ENCODE data around the gene PHF21A. TPM values are rescaled to one million over a fixed set of nuclear protein-coding genes. Genes with fewer than 3 reads are reported as not detected.

PHF21A gene
- total RNA-seq, 1 donor from 2014 or later: 69.3 TPM

DNA sequence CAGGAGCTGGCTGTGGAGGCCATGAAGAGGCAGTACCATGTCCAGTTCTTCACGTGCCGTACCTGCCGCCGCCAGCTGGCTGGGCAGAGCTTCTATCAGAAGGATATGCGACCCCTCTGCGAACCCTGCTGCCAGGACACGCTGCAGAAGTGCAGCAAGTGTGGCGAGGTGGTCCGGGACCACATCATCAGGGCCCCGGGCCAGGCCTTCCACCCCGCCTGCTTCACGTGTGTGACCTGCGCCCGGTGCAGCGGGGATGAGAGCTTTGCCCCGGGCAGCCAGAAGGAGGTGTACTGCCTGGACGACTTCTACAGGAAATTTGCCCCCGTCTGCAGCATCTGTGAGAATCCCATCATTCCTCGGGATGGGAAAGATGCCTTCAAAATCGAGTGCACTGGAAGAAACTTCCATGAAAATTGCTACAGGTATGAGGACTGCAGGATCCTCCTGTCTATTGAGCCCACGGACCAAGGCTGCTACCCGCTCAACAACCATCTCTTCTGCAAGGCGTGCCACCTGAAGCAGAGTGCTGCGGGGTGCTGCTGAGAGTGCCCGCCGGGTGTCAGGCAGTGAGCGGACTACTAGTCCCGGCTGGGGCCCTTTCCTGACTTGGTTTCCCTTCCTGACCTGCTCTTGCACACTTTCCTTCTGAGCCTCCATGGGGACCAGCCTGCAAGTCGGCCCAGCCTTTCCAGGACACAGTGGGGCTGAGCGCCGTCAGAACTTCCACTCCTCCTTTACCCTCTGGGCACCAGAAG lies 22.0 kb upstream of the PHF21A start:
- Histone ChIP-seq H3K4me3 (ENCODE audit: insufficient read depth, low read depth, low read length) (no peak overlapping the region), H3K4me1 (ENCODE audit: insufficient read depth, low read length) (no peaks in the 10 kb centered on the region), H3K27me3 (ENCODE audit: insufficient read depth, low read length) (peaks cover 2% of the 10 kb centered on the region), H2AFZ (ENCODE audit: low read depth, low read length) (no peak overlapping the region), H3K27ac (ENCODE audit: low read depth, low read length) (no peak overlapping the region), H4K20me1 (ENCODE audit: insufficient read depth, low read length) (no peaks in the 10 kb centered on the region), H3K9me3 (ENCODE audit: insufficient read depth, low read depth, low read length) (no peaks in the 10 kb centered on the region), H3K4me2 (ENCODE audit: low read length) (no peak overlapping the region), H3K9ac (ENCODE audit: low read length) (no peak overlapping the region), H3K79me2 (ENCODE audit: insufficient read depth, low read length) (no peaks in the 10 kb centered on the region), H3K36me3 (ENCODE audit: insufficient read depth, low read length) (no peaks in the 10 kb centered on the region)
- H3K4me3 Mint-ChIP-seq (ENCODE audit: unreplicated experiment): no peak overlapping the region
- no peaks in the 10 kb centered on the region for H3K9me3 Mint-ChIP-seq (ENCODE audit: unreplicated experiment)
- no peak overlapping the region for H3K27ac Mint-ChIP-seq (ENCODE audit: unreplicated experiment)
- H3K4me1 Mint-ChIP-seq (ENCODE audit: low read depth, unreplicated experiment): no peaks in the 10 kb centered on the region
- FAIRE-seq (no peak), DNase-seq (ENCODE audit: low read depth) (no peak)
- H3K36me3 Mint-ChIP-seq (ENCODE audit: low read depth, unreplicated experiment): no peaks in the 10 kb centered on the region
- H3K27me3 Mint-ChIP-seq (ENCODE audit: low read depth, unreplicated experiment): peaks cover 10% of the 10 kb centered on the region
- no peak for TF ChIP-seq EZH2 (IDR thresholded peaks at IDR 0.05; ENCODE audit: insufficient read depth, low read length)
- TF ChIP-seq CTCF (IDR thresholded peaks at IDR 0.05; ENCODE audit: insufficient read depth, low read depth, low read length): no peak

- no peaks in the 10 kb centered on the region for H3K36me3 ChIP-seq (ENCODE audit: insufficient read depth, low read length)
- no peak overlapping the region for H3K27ac Mint-ChIP-seq (ENCODE audit: unreplicated experiment)
- H3K9me3 ChIP-seq (ENCODE audit: insufficient read depth, low read depth, low read length): no peaks in the 10 kb centered on the region
- no peaks in the 10 kb centered on the region for H4K20me1 ChIP-seq (ENCODE audit: insufficient read depth, low read length)
- no peak overlapping the region for H2AFZ ChIP-seq (ENCODE audit: low read depth, low read length)
- DNase-seq (ENCODE audit: low read depth) (no peak), FAIRE-seq (no peak)
- no peaks in the 10 kb centered on the region for H3K79me2 ChIP-seq (ENCODE audit: insufficient read depth, low read length)
- no peaks in the 10 kb centered on the region for H3K4me1 Mint-ChIP-seq (ENCODE audit: low read depth, unreplicated experiment)
- H3K36me3 Mint-ChIP-seq (ENCODE audit: low read depth, unreplicated experiment): no peaks in the 10 kb centered on the region
- H3K9ac ChIP-seq (ENCODE audit: low read length): no peak overlapping the region
- no peak overlapping the region for H3K4me3 Mint-ChIP-seq (ENCODE audit: unreplicated experiment)
- peaks cover 10% of the 10 kb centered on the region for H3K27me3 Mint-ChIP-seq (ENCODE audit: low read depth, unreplicated experiment)
- H3K27me3 ChIP-seq (ENCODE audit: insufficient read depth, low read length): peaks cover 2% of the 10 kb centered on the region
- H3K4me2 ChIP-seq (ENCODE audit: low read length): no peak overlapping the region
- TF ChIP-seq EZH2 (IDR thresholded peaks at IDR 0.05; ENCODE audit: insufficient read depth, low read length) (no peak), CTCF (IDR thresholded peaks at IDR 0.05; ENCODE audit: insufficient read depth, low read depth, low read length) (no peak)
- H3K4me3 ChIP-seq (ENCODE audit: insufficient read depth, low read depth, low read length): no peak overlapping the region
- no peaks in the 10 kb centered on the region for H3K9me3 Mint-ChIP-seq (ENCODE audit: unreplicated experiment)
- no peaks in the 10 kb centered on the region for H3K4me1 ChIP-seq (ENCODE audit: insufficient read depth, low read length)
- H3K27ac ChIP-seq (ENCODE audit: low read depth, low read length): no peak overlapping the region
These were observed 21.3 kb upstream of the PHF21A start for GRCh38 chr11:46142561-46142960.

DNA sequence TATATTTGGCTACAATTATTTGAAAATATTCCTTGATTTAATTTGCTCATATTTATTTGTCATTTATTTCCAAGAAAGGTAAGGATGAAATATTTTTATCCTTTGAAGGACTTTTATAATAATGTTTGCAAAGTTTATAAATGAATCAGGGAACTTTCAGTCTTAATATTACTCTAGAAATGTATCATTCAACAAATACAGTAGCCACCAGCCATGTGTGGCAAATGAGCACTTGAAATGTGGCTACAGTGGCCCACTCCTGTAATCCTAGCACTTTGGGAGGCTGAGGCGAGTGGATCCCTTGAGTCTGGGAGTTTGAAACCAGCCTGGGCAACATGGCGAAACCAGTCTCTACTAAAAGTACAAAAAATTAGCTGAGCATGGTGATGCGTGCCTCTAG lies 20.3 kb upstream of the PHF21A start:
- Mint-ChIP-seq H3K36me3 (ENCODE audit: low read depth, unreplicated experiment) (no peaks in the 10 kb centered on the region), H3K27me3 (ENCODE audit: low read depth, unreplicated experiment) (peaks cover 6% of the 10 kb centered on the region), H3K4me3 (ENCODE audit: unreplicated experiment) (no peak overlapping the region), H3K4me1 (ENCODE audit: low read depth, unreplicated experiment) (no peaks in the 10 kb centered on the region), H3K27ac (ENCODE audit: unreplicated experiment) (no peak overlapping the region), H3K9me3 (ENCODE audit: unreplicated experiment) (no peaks in the 10 kb centered on the region)
- TF ChIP-seq EZH2 (IDR thresholded peaks at IDR 0.05; ENCODE audit: insufficient read depth, low read length) (no peak), CTCF (IDR thresholded peaks at IDR 0.05; ENCODE audit: insufficient read depth, low read depth, low read length) (no peak)
- H3K9me3 ChIP-seq (ENCODE audit: insufficient read depth, low read depth, low read length): no peaks in the 10 kb centered on the region
- no peaks in the 10 kb centered on the region for H3K79me2 ChIP-seq (ENCODE audit: insufficient read depth, low read length)
- H4K20me1 ChIP-seq (ENCODE audit: insufficient read depth, low read length): no peaks in the 10 kb centered on the region
- no peak overlapping the region for H3K4me2 ChIP-seq (ENCODE audit: low read length)
- H2AFZ ChIP-seq (ENCODE audit: low read depth, low read length): no peak overlapping the region
- FAIRE-seq (no peak), DNase-seq (ENCODE audit: low read depth) (no peak)
- H3K27me3 ChIP-seq (ENCODE audit: insufficient read depth, low read length): peaks cover 2% of the 10 kb centered on the region
- H3K36me3 ChIP-seq (ENCODE audit: insufficient read depth, low read length): no peaks in the 10 kb centered on the region
- no peak overlapping the region for H3K4me3 ChIP-seq (ENCODE audit: insufficient read depth, low read depth, low read length)
- H3K4me1 ChIP-seq (ENCODE audit: insufficient read depth, low read length): no peaks in the 10 kb centered on the region
- no peak overlapping the region for H3K9ac ChIP-seq (ENCODE audit: low read length)
- no peak overlapping the region for H3K27ac ChIP-seq (ENCODE audit: low read depth, low read length)

Data from astrocyte (in vitro differentiated cells and primary cell).